GM12891 (cell line): Measurements from ENCODE around the gene CCDC50.

Experiments
- POLR2A ChIP-seq: IDR thresholded peaks from 2 replicates; pipeline ENCODE4 v1.6.1; 2011; ENCODE audit warnings: low read depth, low read length, control low read depth
- POLR2AphosphoS5 ChIP-seq: IDR thresholded peaks from 2 replicates; pipeline ENCODE4 v1.6.1; 2011; ENCODE audit warnings: low read depth, low read length, control low read depth
- SPI1 ChIP-seq: IDR thresholded peaks from 2 replicates; pipeline ENCODE4 v1.6.1; 2011; ENCODE audit warnings: low read depth, low read length, control low read depth
- TAF1 ChIP-seq: IDR thresholded peaks from 2 replicates; pipeline ENCODE4 v1.6.1; 2011; ENCODE audit warnings: low read depth, low read length, control low read depth

DNA sequence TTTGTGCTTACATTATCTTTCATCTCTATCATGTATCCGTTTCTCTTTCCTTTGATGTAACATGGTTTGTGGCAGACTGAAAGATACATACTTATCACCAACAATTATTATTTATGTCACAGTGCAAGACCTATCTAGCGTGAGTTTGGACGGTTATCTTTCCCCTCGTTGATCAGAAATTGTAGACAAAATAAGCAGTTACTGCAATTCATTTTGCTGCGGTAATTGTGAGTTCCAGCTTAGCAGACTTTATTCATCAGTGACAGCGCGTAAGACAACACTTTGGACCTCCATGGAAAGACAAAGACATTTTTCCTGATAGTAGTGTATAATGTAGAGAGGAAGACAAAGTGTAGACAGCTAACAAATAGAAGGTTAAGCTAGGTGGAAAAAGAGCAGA, 52.1 kb downstream of the CCDC50 start:
- TF ChIP-seq POLR2A (no peak), POLR2AphosphoS5 (no peak), TAF1 (no peak), SPI1 (no peak)
